Measurements from ENCODE around the gene TMEM208. TPM values are rescaled to one million over a fixed set of nuclear protein-coding genes. Genes with fewer than 3 reads are reported as not detected.

The TMEM208 gene
- polyA plus RNA-seq, 1 experiment, result 79.7 TPM

DNA sequence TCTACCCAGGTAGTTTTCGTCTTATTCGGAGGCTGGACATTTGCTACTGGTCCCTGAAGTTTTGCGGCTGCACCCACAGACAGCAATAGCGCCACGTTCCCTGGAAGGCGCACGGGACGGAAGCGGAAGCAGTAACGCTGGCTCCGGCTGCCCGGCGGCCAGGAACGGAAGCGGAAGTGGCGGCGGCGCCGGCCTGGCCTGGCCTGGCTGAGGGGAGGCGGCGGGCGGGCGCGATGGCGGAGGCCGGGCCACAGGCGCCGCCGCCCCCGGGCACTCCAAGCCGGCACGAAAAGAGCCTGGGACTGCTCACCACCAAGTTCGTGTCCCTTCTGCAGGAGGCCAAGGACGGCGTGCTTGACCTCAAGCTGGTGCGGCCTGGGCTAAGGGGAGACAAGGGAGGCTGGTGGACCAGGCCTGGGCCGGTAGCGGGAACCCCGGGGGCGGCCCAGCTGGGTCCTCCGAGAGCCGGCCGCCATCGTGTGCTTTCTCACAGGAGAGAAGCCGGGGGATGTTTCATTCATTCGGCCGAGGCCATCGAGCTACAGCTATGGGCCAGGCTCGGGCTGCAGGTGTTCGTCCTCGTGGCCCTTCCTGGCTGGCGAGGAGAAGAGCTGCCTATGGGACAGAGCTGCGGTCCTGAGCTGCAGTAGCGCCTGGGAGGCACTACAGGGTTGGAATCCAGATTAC is 34.8 kb upstream of the TMEM208 start, which contains the start of gene E2F4:
E2F4 (plus strand) TSS at position 161 of the 687 bp plus-strand sequence; CDS start at position 234, 73 bp downstream.
- no peak for DNase-seq (ENCODE audit: low read depth)
- POLR2A ChIA-PET, result no interaction called here
- Histone ChIP-seq H3K36me3 (ENCODE audit: control insufficient read depth, insufficient read depth, low read length) (peaks cover 18% of the 10 kb centered on the region), H3K4me3 (ENCODE audit: low read depth, low read length) (peak within 1 kb of the TSS; percentile 69), H3K27me3 (ENCODE audit: control insufficient read depth, insufficient read depth, low read length) (no peaks in the 10 kb centered on the region)
- TF ChIP-seq, protein P1, sequence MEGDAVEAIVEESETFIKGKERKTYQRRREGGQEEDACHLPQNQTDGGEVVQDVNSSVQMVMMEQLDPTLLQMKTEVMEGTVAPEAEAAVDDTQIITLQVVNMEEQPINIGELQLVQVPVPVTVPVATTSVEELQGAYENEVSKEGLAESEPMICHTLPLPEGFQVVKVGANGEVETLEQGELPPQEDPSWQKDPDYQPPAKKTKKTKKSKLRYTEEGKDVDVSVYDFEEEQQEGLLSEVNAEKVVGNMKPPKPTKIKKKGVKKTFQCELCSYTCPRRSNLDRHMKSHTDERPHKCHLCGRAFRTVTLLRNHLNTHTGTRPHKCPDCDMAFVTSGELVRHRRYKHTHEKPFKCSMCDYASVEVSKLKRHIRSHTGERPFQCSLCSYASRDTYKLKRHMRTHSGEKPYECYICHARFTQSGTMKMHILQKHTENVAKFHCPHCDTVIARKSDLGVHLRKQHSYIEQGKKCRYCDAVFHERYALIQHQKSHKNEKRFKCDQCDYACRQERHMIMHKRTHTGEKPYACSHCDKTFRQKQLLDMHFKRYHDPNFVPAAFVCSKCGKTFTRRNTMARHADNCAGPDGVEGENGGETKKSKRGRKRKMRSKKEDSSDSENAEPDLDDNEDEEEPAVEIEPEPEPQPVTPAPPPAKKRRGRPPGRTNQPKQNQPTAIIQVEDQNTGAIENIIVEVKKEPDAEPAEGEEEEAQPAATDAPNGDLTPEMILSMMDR (IDR thresholded peaks at IDR 0.05; ENCODE audit: insufficient read depth, low read depth, low read length), result no peak
- CTCF ChIA-PET, result no interaction called here

DNA sequence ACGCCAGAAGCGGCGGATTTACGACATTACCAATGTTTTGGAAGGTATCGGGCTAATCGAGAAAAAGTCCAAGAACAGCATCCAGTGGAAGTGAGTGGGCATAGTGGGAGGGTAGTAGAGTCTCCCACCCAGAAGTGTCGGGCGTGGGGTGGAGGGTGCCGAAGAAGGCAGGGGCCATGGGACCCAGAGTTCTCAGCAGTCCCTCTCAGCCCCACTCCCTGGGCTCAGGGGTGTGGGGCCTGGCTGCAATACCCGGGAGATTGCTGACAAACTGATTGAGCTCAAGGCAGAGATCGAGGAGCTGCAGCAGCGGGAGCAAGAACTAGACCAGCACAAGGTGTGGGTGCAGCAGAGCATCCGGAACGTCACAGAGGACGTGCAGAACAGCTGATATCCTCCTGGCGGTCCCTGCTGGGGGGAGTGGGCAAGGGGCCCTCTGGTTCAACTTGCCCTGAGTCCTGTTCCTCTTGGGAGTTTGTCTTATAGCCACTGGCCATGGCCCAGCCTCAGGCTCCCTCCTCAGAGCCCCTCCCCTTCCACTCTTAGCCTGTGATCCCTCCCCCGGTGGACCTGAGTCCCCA is 34.1 kb upstream of the TMEM208 start:
- TF ChIP-seq, protein P1 (IDR thresholded peaks at IDR 0.05; ENCODE audit: insufficient read depth, low read depth, low read length), result no peak
- POLR2A ChIA-PET, result no interaction called here
- CTCF ChIA-PET, result interaction anchor here (0.8 kb wide), 1 partner anchor 52 kb away, joined by 3 read pairs; no protein-coding TSS in a partner anchor
- Histone ChIP-seq H3K27me3 (ENCODE audit: control insufficient read depth, insufficient read depth, low read length) (no peaks in the 10 kb centered on the region), H3K36me3 (ENCODE audit: control insufficient read depth, insufficient read depth, low read length) (peaks cover 24% of the 10 kb centered on the region), H3K4me3 (ENCODE audit: low read depth, low read length) (peak overlapping the region; percentile 69)
- DNase-seq (ENCODE audit: low read depth), result no peak

GRCh38 chr16:67193536-67193935 is 33.4 kb upstream of the TMEM208 start:
- no peak overlapping the region; the same call in 1 of the 2 replicates for H3K4me3 ChIP-seq (ENCODE audit: low read depth, low read length)
- ChIA-PET POLR2A (no interaction called here), CTCF (interaction anchor here (0.8 to 1.5 kb wide), 2 partner anchors 33 to 51 kb away, joined by 3 to 4 read pairs; no protein-coding TSS in a partner anchor)
- no peaks in the 10 kb centered on the region for H3K27me3 ChIP-seq (ENCODE audit: control insufficient read depth, insufficient read depth, low read length)
- TF ChIP-seq, protein P1 (IDR thresholded peaks at IDR 0.05; ENCODE audit: insufficient read depth, low read depth, low read length), result no peak
- H3K36me3 ChIP-seq (ENCODE audit: control insufficient read depth, insufficient read depth, low read length), result peaks cover 29% of the 10 kb centered on the region
- no peak for DNase-seq (ENCODE audit: low read depth)

- Histone ChIP-seq H3K4me3 (ENCODE audit: low read depth, low read length) (no peak overlapping the region), H3K27me3 (ENCODE audit: control insufficient read depth, insufficient read depth, low read length) (no peaks in the 10 kb centered on the region), H3K36me3 (ENCODE audit: control insufficient read depth, insufficient read depth, low read length) (peaks cover 31% of the 10 kb centered on the region)
- DNase-seq (ENCODE audit: low read depth), result no peak
- ChIA-PET CTCF (interaction anchor here (1.5 kb wide), 1 partner anchor 33 kb away, joined by 4 read pairs; no protein-coding TSS in a partner anchor), POLR2A (no interaction called here)
- TF ChIP-seq, protein P1 (IDR thresholded peaks at IDR 0.05; ENCODE audit: insufficient read depth, low read depth, low read length), result no peak
Observed at GRCh38 chr16:67194260-67194659, 32.7 kb upstream of the TMEM208 start.

GRCh38 chr16:67195676-67196075 is 31.3 kb upstream of the TMEM208 start:
- POLR2A ChIA-PET, result interaction anchor here (0.7 kb wide), 1 partner anchor 1065 kb away, joined by 3 read pairs; no protein-coding TSS in a partner anchor
- CTCF ChIA-PET, result interaction anchor here (1.0 kb wide), 1 partner anchor 10 kb away, joined by 3 read pairs; no protein-coding TSS in a partner anchor
- H3K36me3 ChIP-seq (ENCODE audit: control insufficient read depth, insufficient read depth, low read length), result peaks cover 33% of the 10 kb centered on the region
- no peak overlapping the region for H3K4me3 ChIP-seq (ENCODE audit: low read depth, low read length)
- H3K27me3 ChIP-seq (ENCODE audit: control insufficient read depth, insufficient read depth, low read length), result no peaks in the 10 kb centered on the region
- DNase-seq (ENCODE audit: low read depth), result no peak
- TF ChIP-seq, protein P1 (IDR thresholded peaks at IDR 0.05; ENCODE audit: insufficient read depth, low read depth, low read length), result no peak

All from BJ (cell line).